ENCODE data around the gene KLHL20.

GRCh38 chr1:173688300-173688699 lies 26.5 kb upstream of the KLHL20 start:
- TF ChIP-seq CTCF (IDR thresholded peaks at IDR 0.05) (no peak), POLR2A (IDR thresholded peaks at IDR 0.05) (no peak), EP300 (IDR thresholded peaks at IDR 0.05) (no peak)
